HG03439 (cell line): Measurements from ENCODE around the gene HMCN2.

Source experiments
- ATAC-seq: cut with Tn5 transposase; IDR thresholded peaks from one replicate; pipeline ENCODE4 v1.9.1; 2021; ENCODE audit warnings: mild to moderate bottlenecking, moderate library complexity; ENCODE audit not compliant: unreplicated experiment

Gene HMCN2

DNA sequence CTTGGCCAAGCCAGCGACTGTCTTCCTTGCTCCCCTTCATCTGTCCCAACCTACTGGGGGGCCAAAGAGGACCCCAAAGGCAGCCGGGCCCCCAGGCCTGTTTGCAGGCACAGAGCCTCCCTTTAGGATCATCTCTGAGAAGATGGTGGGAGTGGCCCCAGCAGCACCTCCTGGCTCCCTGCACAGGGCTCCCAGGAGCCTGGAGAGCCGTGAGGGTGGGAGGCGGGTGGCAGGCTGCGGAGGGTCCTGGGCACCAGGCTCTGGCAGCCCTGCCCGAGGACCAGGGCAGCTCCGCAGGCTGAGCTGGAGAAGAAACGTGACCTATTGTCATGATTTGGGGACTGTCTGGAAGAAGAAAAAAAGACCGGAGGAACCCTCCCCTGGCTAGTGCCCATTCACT lies 212.6 kb downstream of the HMCN2 start:
- ATAC-seq: no peak

DNA sequence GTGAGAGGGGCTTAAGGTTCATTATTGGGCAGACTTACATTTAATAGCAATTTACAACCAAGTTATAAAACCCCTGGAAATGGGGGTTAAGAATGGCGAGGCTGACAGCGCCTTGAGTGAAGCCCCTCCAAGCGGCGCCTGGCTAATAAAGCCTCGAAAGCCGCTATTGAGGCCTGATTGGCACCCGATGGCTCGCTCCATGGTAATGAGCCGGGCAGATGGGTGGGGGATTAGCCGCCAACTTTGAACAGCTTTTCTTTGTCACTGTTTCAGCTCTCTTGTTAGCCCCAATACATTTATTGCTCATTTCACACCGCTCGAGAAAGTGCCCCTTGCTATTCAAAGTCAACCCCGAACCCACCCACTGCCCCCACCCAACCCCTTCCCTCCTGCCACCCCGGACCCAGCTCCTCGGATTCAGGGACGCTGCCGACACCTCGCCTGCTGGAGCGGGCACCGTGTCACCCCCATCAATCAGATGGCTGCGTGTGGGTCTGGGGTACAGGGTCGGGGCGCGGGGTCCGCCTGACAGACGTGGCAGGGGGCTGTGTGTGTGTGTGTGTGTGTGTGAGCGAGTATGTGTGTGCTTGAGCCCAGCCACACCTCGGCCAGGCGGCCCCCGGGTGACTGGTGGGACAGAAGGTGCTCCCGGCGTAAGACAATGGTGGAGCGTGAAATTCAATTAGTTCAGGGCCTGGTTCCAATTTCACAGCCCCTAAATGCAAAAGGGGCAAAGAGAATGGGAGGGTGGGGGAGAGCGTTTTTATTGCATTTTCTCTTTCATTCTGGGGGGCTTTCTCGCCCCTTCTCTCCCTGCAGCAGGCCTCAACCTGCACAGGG lies 213.4 kb downstream of the HMCN2 start:
- ATAC-seq: no peak

DNA sequence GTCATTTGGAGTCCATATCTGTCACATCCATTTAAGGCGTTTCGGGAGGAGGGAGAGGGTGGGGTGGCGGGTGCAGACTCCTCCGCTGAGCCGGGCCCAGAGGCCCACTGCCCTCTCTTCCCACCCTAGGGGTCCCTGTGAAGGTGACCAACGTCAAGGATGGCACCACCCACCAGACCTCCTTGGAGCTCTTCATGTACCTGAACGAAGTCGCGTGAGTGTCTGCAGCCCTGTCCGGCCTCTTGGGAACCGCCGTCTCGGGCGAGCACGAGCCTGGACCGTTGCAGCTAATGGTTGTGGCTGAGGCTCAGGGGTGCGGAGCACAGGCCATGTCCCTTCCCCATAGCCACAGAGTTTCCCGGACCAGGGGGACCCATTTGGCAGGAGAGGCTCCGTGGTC lies 214.0 kb downstream of the HMCN2 start:
- no peak for ATAC-seq

DNA sequence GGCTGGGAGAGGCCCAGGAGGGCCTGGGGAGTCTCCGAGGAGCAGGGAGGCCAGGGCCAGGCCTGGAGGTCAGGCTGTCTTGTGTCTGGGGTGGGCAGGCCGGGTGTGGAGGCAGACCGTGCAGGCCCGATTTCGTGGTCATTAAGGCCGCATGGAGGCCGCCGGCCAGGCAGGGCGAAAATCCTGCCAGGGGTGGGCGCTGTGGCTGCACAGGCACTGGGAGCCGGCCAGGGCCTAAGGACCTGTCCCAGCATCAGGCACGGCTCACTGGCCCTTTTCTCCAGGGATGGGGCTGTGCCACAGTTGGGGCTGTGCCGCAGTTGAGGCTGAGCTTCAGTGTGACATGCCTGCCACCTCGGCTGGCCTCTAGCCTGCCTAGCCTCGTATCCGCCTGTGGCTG lies 215.1 kb downstream of the HMCN2 start:
- no peak for ATAC-seq

DNA sequence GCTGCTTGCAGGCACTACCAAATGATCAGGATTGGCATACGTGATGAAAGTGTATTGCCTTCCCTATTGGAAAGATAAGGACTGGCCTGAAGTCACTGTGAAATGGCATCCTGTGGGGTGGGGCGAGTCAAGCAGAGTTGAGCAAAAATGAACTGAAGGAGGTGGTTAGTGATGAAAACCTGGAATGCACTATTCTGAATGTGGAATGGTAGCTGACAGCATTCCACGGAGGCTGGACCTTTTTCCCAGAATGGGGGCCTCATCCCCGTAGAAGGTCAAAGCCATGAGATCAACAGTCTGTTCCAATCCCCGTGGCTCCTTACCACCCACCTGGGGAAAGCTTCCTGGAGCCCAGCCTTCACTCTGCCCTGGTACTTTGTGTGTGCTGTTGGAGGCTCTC lies 216.9 kb downstream of the HMCN2 start:
- no peak for ATAC-seq

DNA sequence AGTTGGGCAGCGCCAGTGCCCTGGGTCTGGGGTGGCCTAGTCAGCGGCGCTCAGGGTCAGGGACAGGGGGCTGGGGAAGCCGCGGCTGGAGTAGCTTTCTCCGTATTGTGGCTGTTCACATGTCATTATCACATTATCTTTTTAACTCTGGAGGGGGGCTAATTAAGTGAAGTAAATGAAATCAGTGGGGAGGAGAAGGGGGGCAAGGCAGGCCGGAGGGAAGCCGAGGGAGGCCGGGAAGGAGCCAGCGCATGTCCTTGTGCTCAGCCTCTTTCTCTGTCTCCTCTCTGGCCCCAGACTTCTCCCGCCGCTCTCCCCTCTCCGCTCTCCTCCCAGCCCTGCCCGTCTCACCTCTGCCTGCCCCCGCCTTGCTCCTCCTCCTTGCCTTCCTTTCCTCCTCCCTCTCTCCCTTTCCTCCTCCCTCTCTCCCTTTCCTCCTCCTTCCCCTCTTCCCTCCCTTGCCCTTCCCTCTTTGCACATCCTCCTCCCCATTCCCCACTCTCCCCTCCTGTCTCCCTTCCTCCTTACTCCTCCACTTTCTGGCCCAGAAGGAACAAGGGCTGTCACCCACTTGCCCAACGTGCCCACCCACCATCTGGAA lies 217.9 kb downstream of the HMCN2 start:
- ATAC-seq: no peak
